Lung (tissue), 12 donors: ENCODE data around the gene PPIL1. TPM values are rescaled to one million over a fixed set of nuclear protein-coding genes. Genes with fewer than 3 reads are reported as not detected.

Experiments used
- ATAC-seq: fragments of 200-7000 bp; cut with Tn5 transposase; one replicate; pipeline ENCODE4 v1.9.1; 2020; ENCODE audit warnings: moderate number of reproducible peaks; ENCODE audit not compliant: insufficient read depth, low FRiP score
- DNase-seq, 3 donors: peaks; one replicate each; pipeline ENCODE4 v3.0.0-alpha.2; 2013 to 2017
- H3K27ac ChIP-seq, 2 donors: one replicate each; pipeline ENCODE4 v1.5.1; 2013; ENCODE audit warnings: mild to moderate bottlenecking in 2 of 2, moderate library complexity in 2 of 2, control low read depth in 1 of 2, inconsistent platforms in 1 of 2, low read depth in 1 of 2, low read length in 1 of 2
- H3K27me3 ChIP-seq, 3 donors: one replicate each; pipeline ENCODE4 v1.5.1; 2013; ENCODE audit warnings: low read length in 2 of 3; ENCODE audit not compliant: control insufficient read depth in 3 of 3, insufficient read depth in 3 of 3
- H3K36me3 ChIP-seq, 4 donors: one replicate each; pipeline ENCODE4 v1.5.1; 2013; ENCODE audit warnings: low read length in 4 of 4, mild to moderate bottlenecking in 1 of 4, moderate library complexity in 1 of 4; ENCODE audit not compliant: control insufficient read depth in 4 of 4, insufficient read depth in 4 of 4
- H3K4me1 ChIP-seq, 5 donors: one replicate each; pipeline ENCODE4 v1.5.1; 2013; ENCODE audit warnings: low read length in 5 of 5, mild to moderate bottlenecking in 2 of 5, moderate library complexity in 1 of 5; ENCODE audit not compliant: control insufficient read depth in 5 of 5, insufficient read depth in 5 of 5
- H3K4me3 ChIP-seq: one replicate; pipeline ENCODE4 v1.5.1; 2013; ENCODE audit warnings: mild to moderate bottlenecking, control low read depth, moderate library complexity
- H3K9ac ChIP-seq, 2 donors: one replicate each; pipeline ENCODE4 v1.5.1; 2013; ENCODE audit warnings: low read length in 2 of 2, control low read depth in 1 of 2; ENCODE audit not compliant: insufficient read depth in 1 of 2
- H3K9me3 ChIP-seq, 4 donors: one replicate each; pipeline ENCODE4 v1.5.1; 2013; ENCODE audit warnings: low read length in 3 of 4, mild to moderate bottlenecking in 1 of 4, moderate library complexity in 1 of 4; ENCODE audit not compliant: control insufficient read depth in 4 of 4, insufficient read depth in 3 of 4
- CTCF ChIP-seq: IDR thresholded peaks from 2 replicates; pipeline ENCODE4 v1.5.1; 2012; ENCODE audit warnings: mild to moderate bottlenecking; ENCODE audit errors: control extremely low read depth, extremely low read depth
- WGBS, 2 donors: extraction: QIAGEN DNeasy Blood & Tissue Kit; methylation state at CpG; one replicate each; pipeline ENCODE4 v1.1.7; 2013; 5-methylcytosine and 5-hydroxymethylcytosine counted together
- polyA plus RNA-seq, 2 donors: library from polyadenylated mRNA; stranded (reverse); fragments of 200-250 nt; gene quantifications; one replicate each; pipeline ENCODE4 v1.2.1, GENCODE V29; 2013
- total RNA-seq, 2 donors: library from RNA; depleted of rRNA in 1 of 2; stranded (reverse); fragments of >200 nt in 1 of 2; gene quantifications; one replicate each; pipeline ENCODE4 v1.2.1, GENCODE V29; 2014 to 2021
- donor health status: control.
- donor health status: control.
- donor health status: Bipolar disorder and iron deficiency.
- donor health status: healthy.
- donor health status: DM: yes; HTN: yes; CAD: no.

PPIL1 gene
- total and polyA plus RNA-seq, 4 donors: 12.3 to 30.2 (median 20.1) TPM

GRCh38 chr6:36830577-36830976 is 44.0 kb downstream of the PPIL1 start:
- H3K9ac ChIP-seq: peak overlapping the region in 1 of 2 donors; percentile 1

GRCh38 chr6:36829919-36830544 is 44.6 kb downstream of the PPIL1 start:
- WGBS, 2 donors: 43 to 69% methylated on average over 11 of the region's 11 CpGs
- H3K27ac ChIP-seq: no peak overlapping the region
- DNase-seq (peak; percentile 53 to 88 (median 74)), ATAC-seq (no peak)
- no peak overlapping the region for H3K4me3 ChIP-seq
- H3K36me3 ChIP-seq: no peaks in the 10 kb centered on the region
- no peaks in the 10 kb centered on the region for H3K27me3 ChIP-seq
- H3K9ac ChIP-seq: no peak overlapping the region
- peaks cover 2 to 22% (median 13%) of the 10 kb centered on the region in 5 donors for H3K4me1 ChIP-seq
- no peak for TF ChIP-seq CTCF
- no peaks in the 10 kb centered on the region for H3K9me3 ChIP-seq

More at GRCh38 chr6:36830577-36830976, 44.0 kb downstream of the PPIL1 start:
- Histone ChIP-seq H3K36me3 (no peaks in the 10 kb centered on the region), H3K4me1 (peaks cover 2 to 22% (median 13%) of the 10 kb centered on the region in 5 donors), H3K27me3 (peaks cover 0 to 4% (median 0%) of the 10 kb centered on the region in 3 donors), H3K9me3 (no peaks in the 10 kb centered on the region), H3K27ac (no peak overlapping the region), H3K4me3 (no peak overlapping the region)
- TF ChIP-seq CTCF: no peak
- DNase-seq (no peak), ATAC-seq (no peak)
- 63 to 79% methylated on average over 2 of the region's 2 CpGs for WGBS, 2 donors

- Histone ChIP-seq H3K4me1 (peaks cover 2 to 25% (median 15%) of the 10 kb centered on the region in 5 donors), H3K36me3 (no peaks in the 10 kb centered on the region), H3K9ac (no peak overlapping the region), H3K27ac (peak overlapping the region; percentile 28 to 52), H3K4me3 (no peak overlapping the region), H3K9me3 (no peaks in the 10 kb centered on the region), H3K27me3 (no peaks in the 10 kb centered on the region)
- peak; percentile 59 for ATAC-seq
- 30 to 43% methylated on average over 19 of the region's 19 CpGs for WGBS, 2 donors
- DNase-seq: peak; percentile 35 to 85 (median 73)
- TF ChIP-seq CTCF: no peak
These were observed 47.1 kb downstream of the PPIL1 start for GRCh38 chr6:36827261-36828079.
